ENCODE data around the gene CRTAC1. TPM values are rescaled to one million over a fixed set of nuclear protein-coding genes. Genes with fewer than 3 reads are reported as not detected.

CRTAC1 gene
- polyA plus RNA-seq, 1 experiment = not detected

DNA sequence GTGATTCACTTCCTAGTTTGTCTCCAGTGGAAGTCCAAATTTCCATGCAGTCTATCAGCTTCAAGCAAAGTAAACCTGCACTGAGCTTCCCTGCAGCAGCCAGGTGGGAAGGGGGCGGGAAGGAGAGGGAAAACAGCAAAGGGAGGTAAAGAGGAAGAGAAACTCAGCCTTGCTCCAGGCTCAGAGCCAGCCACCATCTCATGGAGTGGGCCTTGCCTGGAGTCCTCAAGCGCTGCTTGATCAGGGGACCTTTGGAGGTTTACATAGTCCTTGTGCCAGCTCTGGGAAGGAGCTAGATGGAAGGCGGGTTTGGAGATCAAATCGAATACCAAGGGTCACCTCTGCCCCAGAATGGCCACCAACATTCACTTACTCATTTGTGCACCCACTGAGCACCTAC is 7.4 kb downstream of the CRTAC1 start:
- Histone ChIP-seq H3K27me3 (ENCODE audit: control insufficient read depth, insufficient read depth, low read length) (peaks cover 7% of the 10 kb centered on the region), H3K9me3 (ENCODE audit: control insufficient read depth, insufficient read depth, low read length) (no peaks in the 10 kb centered on the region), H3K4me3 (ENCODE audit: low read depth, low read length) (no peak overlapping the region), H3K27ac (ENCODE audit: low read depth, low read length) (no peak overlapping the region)
- TF ChIP-seq, protein P1, sequence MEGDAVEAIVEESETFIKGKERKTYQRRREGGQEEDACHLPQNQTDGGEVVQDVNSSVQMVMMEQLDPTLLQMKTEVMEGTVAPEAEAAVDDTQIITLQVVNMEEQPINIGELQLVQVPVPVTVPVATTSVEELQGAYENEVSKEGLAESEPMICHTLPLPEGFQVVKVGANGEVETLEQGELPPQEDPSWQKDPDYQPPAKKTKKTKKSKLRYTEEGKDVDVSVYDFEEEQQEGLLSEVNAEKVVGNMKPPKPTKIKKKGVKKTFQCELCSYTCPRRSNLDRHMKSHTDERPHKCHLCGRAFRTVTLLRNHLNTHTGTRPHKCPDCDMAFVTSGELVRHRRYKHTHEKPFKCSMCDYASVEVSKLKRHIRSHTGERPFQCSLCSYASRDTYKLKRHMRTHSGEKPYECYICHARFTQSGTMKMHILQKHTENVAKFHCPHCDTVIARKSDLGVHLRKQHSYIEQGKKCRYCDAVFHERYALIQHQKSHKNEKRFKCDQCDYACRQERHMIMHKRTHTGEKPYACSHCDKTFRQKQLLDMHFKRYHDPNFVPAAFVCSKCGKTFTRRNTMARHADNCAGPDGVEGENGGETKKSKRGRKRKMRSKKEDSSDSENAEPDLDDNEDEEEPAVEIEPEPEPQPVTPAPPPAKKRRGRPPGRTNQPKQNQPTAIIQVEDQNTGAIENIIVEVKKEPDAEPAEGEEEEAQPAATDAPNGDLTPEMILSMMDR (IDR thresholded peaks at IDR 0.05; ENCODE audit: low read depth, low read length) = no peak
- no peak for DNase-seq (ENCODE audit: low read depth, low spot score)
- ChIA-PET POLR2A (no interaction called here), CTCF (no interaction called here)

DNA sequence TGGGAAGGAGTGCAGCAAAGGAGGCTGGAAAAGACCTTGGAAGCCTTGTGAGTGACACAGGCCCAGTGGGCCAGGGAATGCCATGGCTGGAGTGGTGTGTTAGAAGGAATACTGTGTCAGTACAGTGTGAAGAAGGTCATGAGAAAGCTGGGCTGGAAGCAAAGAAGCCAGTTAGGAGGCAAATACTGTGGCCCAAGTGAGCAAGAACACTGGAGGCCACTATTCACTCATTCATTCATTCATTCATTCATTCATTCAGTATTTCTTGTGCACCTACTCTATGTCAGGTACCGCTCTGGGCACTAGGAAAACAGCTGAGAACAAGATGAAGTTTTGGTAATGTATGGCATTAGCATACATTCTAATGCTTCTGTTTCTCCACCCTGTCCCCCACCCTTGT is 9.6 kb downstream of the CRTAC1 start:
- TF ChIP-seq, protein P1 (IDR thresholded peaks at IDR 0.05; ENCODE audit: low read depth, low read length) = no peak
- no peak overlapping the region for H3K4me3 ChIP-seq (ENCODE audit: low read depth, low read length)
- H3K9me3 ChIP-seq (ENCODE audit: control insufficient read depth, insufficient read depth, low read length) = no peaks in the 10 kb centered on the region
- H3K27me3 ChIP-seq (ENCODE audit: control insufficient read depth, insufficient read depth, low read length) = peaks cover 5% of the 10 kb centered on the region
- ChIA-PET CTCF (interaction anchor here (1.1 kb wide), 1 partner anchor 23 kb away, joined by 3 read pairs; no protein-coding TSS in a partner anchor), POLR2A (no interaction called here)
- DNase-seq (ENCODE audit: low read depth, low spot score) = no peak
- H3K27ac ChIP-seq (ENCODE audit: low read depth, low read length) = no peak overlapping the region

DNA sequence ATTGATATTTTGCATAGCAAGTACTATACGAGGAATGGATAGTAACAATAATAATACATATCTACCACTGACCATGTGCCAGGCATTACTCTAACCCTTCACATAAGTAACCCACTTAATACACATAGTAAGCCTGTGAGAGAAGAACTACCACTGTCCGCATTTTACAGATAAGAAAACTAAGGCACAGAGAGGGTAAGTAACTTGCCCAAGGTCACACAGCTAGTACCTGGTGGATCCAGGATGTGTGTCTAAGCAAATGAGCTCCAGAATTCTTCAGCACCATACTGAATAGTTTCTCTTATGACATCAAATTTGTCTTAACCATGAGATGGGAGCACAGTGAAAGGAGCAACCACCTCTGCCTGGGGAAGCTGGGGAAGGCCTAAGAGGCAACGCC is 10.2 kb downstream of the CRTAC1 start:
- ChIA-PET CTCF (interaction anchor here (1.1 kb wide), 1 partner anchor 23 kb away, joined by 3 read pairs; no protein-coding TSS in a partner anchor), POLR2A (no interaction called here)
- H3K27ac ChIP-seq (ENCODE audit: low read depth, low read length) = no peak overlapping the region
- DNase-seq (ENCODE audit: low read depth, low spot score) = no peak
- peaks cover 5% of the 10 kb centered on the region for H3K27me3 ChIP-seq (ENCODE audit: control insufficient read depth, insufficient read depth, low read length)
- no peak overlapping the region for H3K4me3 ChIP-seq (ENCODE audit: low read depth, low read length)
- TF ChIP-seq, protein P1 (IDR thresholded peaks at IDR 0.05; ENCODE audit: low read depth, low read length) = no peak
- no peaks in the 10 kb centered on the region for H3K9me3 ChIP-seq (ENCODE audit: control insufficient read depth, insufficient read depth, low read length)

DNA sequence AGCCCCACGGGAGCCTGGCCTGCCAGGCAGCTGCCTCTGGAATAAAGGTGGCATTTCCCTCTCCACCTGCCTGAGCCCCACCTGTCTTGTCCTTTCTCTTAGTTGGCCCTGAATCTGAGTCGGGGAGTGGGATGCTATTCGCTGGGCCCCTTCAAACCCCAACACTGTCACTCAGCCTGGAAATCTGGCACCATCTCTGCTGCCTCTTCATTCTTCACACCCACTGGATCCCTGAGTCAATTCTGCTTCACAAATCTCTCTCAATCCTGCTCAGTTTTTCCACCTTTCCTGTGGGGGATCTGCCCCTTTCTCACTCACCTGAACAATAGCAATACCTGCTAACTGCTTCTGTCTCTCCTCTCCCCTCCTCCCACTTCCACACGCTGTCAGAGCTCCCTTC is 10.6 kb downstream of the CRTAC1 start:
- CTCF ChIA-PET = interaction anchor here (1.1 kb wide), 1 partner anchor 24 kb away, joined by 3 read pairs; no protein-coding TSS in a partner anchor

DNA sequence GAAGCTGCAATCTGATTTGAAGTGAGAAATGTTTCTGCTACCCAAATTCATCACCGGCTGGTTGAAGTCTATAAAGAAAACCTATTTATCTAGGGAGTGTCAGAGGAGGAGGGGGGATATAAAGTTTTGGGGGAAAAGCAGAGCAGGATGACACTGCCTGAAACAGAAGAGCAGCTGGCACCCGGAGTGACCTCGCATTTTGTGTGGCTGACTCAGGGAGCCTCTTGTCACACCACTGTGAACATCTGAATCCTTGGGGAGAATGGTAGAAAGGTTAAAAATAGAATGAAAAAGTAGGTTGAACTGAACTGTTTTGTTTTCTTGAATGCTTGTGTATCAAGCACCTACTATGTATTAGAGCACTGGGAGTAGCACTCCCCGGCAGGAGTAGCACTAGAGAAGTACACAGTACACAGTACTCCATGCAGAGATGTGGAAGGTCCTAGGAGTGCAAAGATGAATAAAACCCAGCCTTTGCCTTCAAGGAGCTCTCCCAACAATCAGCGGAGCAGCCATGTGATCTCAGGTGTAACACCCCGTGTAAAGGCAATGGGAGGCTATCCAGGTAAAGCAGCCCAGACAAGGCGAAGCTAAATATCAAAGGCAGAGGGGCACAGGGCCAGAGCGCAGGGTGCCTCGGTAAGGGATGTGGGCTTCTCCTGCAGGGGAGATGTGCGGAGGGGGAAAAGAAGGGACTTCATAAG is 13.5 kb downstream of the CRTAC1 start:
- peaks cover 3% of the 10 kb centered on the region for H3K27me3 ChIP-seq (ENCODE audit: control insufficient read depth, insufficient read depth, low read length)
- CTCF ChIA-PET = no interaction called here
- no peak for DNase-seq (ENCODE audit: low read depth, low spot score)
- no peak overlapping the region for H3K4me3 ChIP-seq (ENCODE audit: low read depth, low read length)
- no peaks in the 10 kb centered on the region for H3K9me3 ChIP-seq (ENCODE audit: control insufficient read depth, insufficient read depth, low read length)
- no peak overlapping the region for H3K27ac ChIP-seq (ENCODE audit: low read depth, low read length)
- TF ChIP-seq, protein P1 (IDR thresholded peaks at IDR 0.05; ENCODE audit: low read depth, low read length) = no peak
- POLR2A ChIA-PET = no interaction called here

More for the DNA sequence above, 10.6 kb downstream of the CRTAC1 start:
- TF ChIP-seq, protein P1 (IDR thresholded peaks at IDR 0.05; ENCODE audit: low read depth, low read length) = no peak
- peaks cover 5% of the 10 kb centered on the region for H3K27me3 ChIP-seq (ENCODE audit: control insufficient read depth, insufficient read depth, low read length)
- no peak for DNase-seq (ENCODE audit: low read depth, low spot score)
- no peak overlapping the region for H3K4me3 ChIP-seq (ENCODE audit: low read depth, low read length)
- H3K27ac ChIP-seq (ENCODE audit: low read depth, low read length) = no peak overlapping the region
- POLR2A ChIA-PET = no interaction called here
- H3K9me3 ChIP-seq (ENCODE audit: control insufficient read depth, insufficient read depth, low read length) = no peaks in the 10 kb centered on the region
